Measurements from ENCODE around the gene LRRK1. TPM values are rescaled to one million over a fixed set of nuclear protein-coding genes. Genes with fewer than 3 reads are reported as not detected.

LRRK1 gene
- total RNA-seq, 1 experiment from 2014 or later: 7.0 TPM

- Histone ChIP-seq H3K27me3 (ENCODE audit: low read length) (no peaks in the 10 kb centered on the region), H3K9ac (ENCODE audit: low read length) (no peak overlapping the region), H3F3A (ENCODE audit: low read length, unreplicated experiment) (no peaks in the 10 kb centered on the region), H3K4me1 (ENCODE audit: insufficient read depth, low read length) (peaks cover 8% of the 10 kb centered on the region; the same call in 1 of the 2 replicates), H3K27ac (ENCODE audit: low read length) (no peak overlapping the region), H3K36me3 (ENCODE audit: low read depth, low read length) (no peaks in the 10 kb centered on the region), H3K4me3 (ENCODE audit: low read length) (no peak overlapping the region), H2AFZ (ENCODE audit: low read length) (no peak overlapping the region), H4K20me1 (ENCODE audit: low read length) (no peaks in the 10 kb centered on the region), H3K9me3 (ENCODE audit: low read length) (no peaks in the 10 kb centered on the region), H3K4me2 (ENCODE audit: low read length) (no peak overlapping the region), H3K9me2 (replicated peaks; ENCODE audit: low read length) (no peaks in the 10 kb centered on the region), H3K79me2 (ENCODE audit: low read length) (no peaks in the 10 kb centered on the region)
- DNase-seq (no peak), ATAC-seq (no peak)
- intact Hi-C loops (cut with micrococcal nuclease): no loop called here
- POLR2A ChIA-PET (ENCODE audit: unreplicated experiment): no interaction called here
- BruUV-seq (replicated peaks): no TSS peak
- TF ChIP-seq EZH2 (IDR thresholded peaks at IDR 0.05; ENCODE audit: low read length, unreplicated experiment) (no peak), CTCF (conservative IDR thresholded peaks at IDR 0.05; ENCODE audit: low read depth, low read length) (no peak), EZH2phosphoT487 (IDR thresholded peaks at IDR 0.05; ENCODE audit: borderline replicate concordance, low read length) (no peak)
- CTCF ChIA-PET: no interaction called here
Measured at GRCh38 chr15:101103598-101103997, 184.4 kb downstream of the LRRK1 start.

DNA sequence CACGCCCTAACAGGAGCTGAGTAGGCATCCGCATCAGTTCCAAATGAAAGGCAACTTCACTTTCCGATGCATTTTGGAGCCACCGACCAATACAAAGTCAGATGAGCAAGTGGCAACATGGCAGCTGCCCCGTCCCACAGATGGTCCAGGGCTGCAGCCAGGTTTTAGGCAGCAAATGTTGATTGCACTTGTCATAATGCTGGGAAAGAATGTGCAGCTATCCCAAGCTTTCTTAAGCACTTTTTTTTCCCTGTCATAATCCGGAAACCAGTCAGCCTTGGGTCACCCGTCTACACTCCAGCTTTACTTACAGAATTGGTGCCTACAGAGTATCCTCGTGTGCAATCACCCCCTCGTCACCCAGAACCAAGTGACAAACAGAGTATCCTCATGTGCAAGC, 185.0 kb downstream of the LRRK1 start:
- no peak for TF ChIP-seq CTCF (conservative IDR thresholded peaks at IDR 0.05; ENCODE audit: low read depth, low read length)
- no peak for TF ChIP-seq EZH2 (IDR thresholded peaks at IDR 0.05; ENCODE audit: low read length, unreplicated experiment)
- no peak for TF ChIP-seq EZH2phosphoT487 (IDR thresholded peaks at IDR 0.05; ENCODE audit: borderline replicate concordance, low read length)

DNA sequence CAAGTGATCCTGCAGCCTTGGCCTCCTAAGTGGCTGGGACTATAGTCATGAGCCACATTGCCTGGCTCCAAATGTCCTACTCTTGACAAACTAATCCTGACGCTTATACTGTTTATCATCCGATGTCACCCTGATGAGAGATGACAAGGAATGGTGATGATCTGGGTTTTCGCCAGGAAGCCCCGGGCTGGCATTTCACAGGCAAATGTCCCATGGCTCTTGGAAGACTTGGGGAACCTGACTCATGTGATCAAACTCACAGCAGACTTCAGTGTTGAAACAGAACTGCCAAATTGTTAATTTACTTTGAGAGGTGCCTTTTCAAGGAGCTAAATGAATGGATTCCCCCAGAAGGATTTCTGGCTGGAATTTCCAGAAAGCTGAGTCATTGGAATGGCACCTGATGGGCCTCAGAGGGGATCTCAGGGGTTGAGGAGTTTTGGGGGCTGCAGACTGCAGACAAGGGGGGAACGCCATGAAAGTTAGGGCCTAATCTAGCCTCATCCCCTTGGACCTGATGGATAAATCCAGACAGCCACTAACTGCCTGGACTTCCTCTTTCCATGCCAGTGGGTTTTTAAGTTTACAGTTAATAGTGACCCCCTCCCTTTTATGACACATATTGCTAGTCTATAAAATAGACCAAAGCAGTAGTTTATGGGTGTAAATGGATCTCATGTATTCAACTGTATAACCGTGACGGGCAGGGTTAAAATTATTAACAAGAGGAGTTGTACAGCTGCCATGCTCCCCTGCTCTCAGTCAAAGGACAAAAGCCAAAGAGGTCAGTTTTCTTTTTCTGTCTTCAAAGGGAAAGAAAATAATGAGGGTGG, 186.1 kb downstream of the LRRK1 start:
- H3K4me3 ChIP-seq (ENCODE audit: low read length): no peak overlapping the region
- DNase-seq (peak; percentile 11), ATAC-seq (peak; percentile 61)
- TF ChIP-seq EZH2 (IDR thresholded peaks at IDR 0.05; ENCODE audit: low read length, unreplicated experiment) (no peak), EZH2phosphoT487 (IDR thresholded peaks at IDR 0.05; ENCODE audit: borderline replicate concordance, low read length) (no peak), CTCF (conservative IDR thresholded peaks at IDR 0.05; ENCODE audit: low read depth, low read length) (no peak)
- ChIA-PET CTCF (no interaction called here), POLR2A (ENCODE audit: unreplicated experiment) (no interaction called here)
- H3K9me2 ChIP-seq (replicated peaks; ENCODE audit: low read length): no peaks in the 10 kb centered on the region
- H3K36me3 ChIP-seq (ENCODE audit: low read depth, low read length): no peaks in the 10 kb centered on the region
- no peaks in the 10 kb centered on the region for H3F3A ChIP-seq (ENCODE audit: low read length, unreplicated experiment)
- no peaks in the 10 kb centered on the region for H3K79me2 ChIP-seq (ENCODE audit: low read length)
- BruUV-seq (replicated peaks): no TSS peak
- no peak overlapping the region for H2AFZ ChIP-seq (ENCODE audit: low read length)
- no peak overlapping the region for H3K9ac ChIP-seq (ENCODE audit: low read length)
- H3K4me1 ChIP-seq (ENCODE audit: insufficient read depth, low read length): peaks cover 8% of the 10 kb centered on the region; the same call in 1 of the 2 replicates
- no peaks in the 10 kb centered on the region for H3K27me3 ChIP-seq (ENCODE audit: low read length)
- no peak overlapping the region for H3K4me2 ChIP-seq (ENCODE audit: low read length)
- no peak overlapping the region for H3K27ac ChIP-seq (ENCODE audit: low read length)
- H3K9me3 ChIP-seq (ENCODE audit: low read length): no peaks in the 10 kb centered on the region
- H4K20me1 ChIP-seq (ENCODE audit: low read length): no peaks in the 10 kb centered on the region
- intact Hi-C loops (cut with micrococcal nuclease): no loop called here

More for the DNA sequence above, 185.0 kb downstream of the LRRK1 start:
- Histone ChIP-seq H2AFZ (ENCODE audit: low read length) (no peak overlapping the region), H3K9ac (ENCODE audit: low read length) (no peak overlapping the region), H3K4me2 (ENCODE audit: low read length) (no peak overlapping the region), H3K9me2 (replicated peaks; ENCODE audit: low read length) (no peaks in the 10 kb centered on the region), H4K20me1 (ENCODE audit: low read length) (no peaks in the 10 kb centered on the region), H3K27ac (ENCODE audit: low read length) (no peak overlapping the region), H3K9me3 (ENCODE audit: low read length) (no peaks in the 10 kb centered on the region), H3K4me1 (ENCODE audit: insufficient read depth, low read length) (peaks cover 8% of the 10 kb centered on the region; the same call in 1 of the 2 replicates), H3K79me2 (ENCODE audit: low read length) (no peaks in the 10 kb centered on the region), H3K4me3 (ENCODE audit: low read length) (no peak overlapping the region), H3K27me3 (ENCODE audit: low read length) (no peaks in the 10 kb centered on the region), H3F3A (ENCODE audit: low read length, unreplicated experiment) (no peaks in the 10 kb centered on the region), H3K36me3 (ENCODE audit: low read depth, low read length) (no peaks in the 10 kb centered on the region)
- POLR2A ChIA-PET (ENCODE audit: unreplicated experiment): no interaction called here
- no TSS peak for BruUV-seq (replicated peaks)
- intact Hi-C loops (cut with micrococcal nuclease): no loop called here
- ATAC-seq: no peak
- no peak for DNase-seq
- CTCF ChIA-PET: no interaction called here
